Measurements from ENCODE around the gene LRRC23.

GRCh38 chr12:6928022-6928702 is 23.5 kb downstream of the LRRC23 start:
- TF ChIP-seq CTCF (IDR thresholded peaks at IDR 0.05) = no peak
- no peak for TF ChIP-seq POLR2A (IDR thresholded peaks at IDR 0.05)

Data from Peyer's patch (tissue), 4 donors.